HG02759 (cell line): ENCODE measurements around the gene TMEM40.
"Not testable (repeated sequence)": the region's sequence is repeated elsewhere in the genome, so short reads cannot be mapped to it uniquely, and the experiment has no call there.

Experiments
- ATAC-seq: cut with Tn5 transposase; IDR thresholded peaks from one replicate; pipeline ENCODE4 v1.9.1; 2021; ENCODE audit warnings: mild to moderate bottlenecking, moderate library complexity; ENCODE audit not compliant: unreplicated experiment

Gene TMEM40

GRCh38 chr3:12759097-12759679 is at the start of gene TMEM40:
TSS of gene TMEM40 (minus strand) at chr3:12759259. CDS start at chr3:12749832, 9,427 bp downstream.
- ATAC-seq = no peak

GRCh38 chr3:12808587-12808986 is 49.5 kb upstream of the TMEM40 start:
- ATAC-seq = no peak

GRCh38 chr3:12807601-12808359 is 48.7 kb upstream of the TMEM40 start:
- ATAC-seq = no peak

GRCh38 chr3:12807066-12807465 is 48.0 kb upstream of the TMEM40 start:
- no peak for ATAC-seq

- no peak for ATAC-seq
These were observed 44.3 kb upstream of the TMEM40 start for GRCh38 chr3:12803371-12803770.

GRCh38 chr3:12799525-12800440 is 40.7 kb upstream of the TMEM40 start:
- ATAC-seq = no peak

GRCh38 chr3:12798559-12799179 is 39.6 kb upstream of the TMEM40 start:
- ATAC-seq = no peak

- ATAC-seq = no peak
These were observed 39.0 kb upstream of the TMEM40 start for GRCh38 chr3:12797892-12798558.

- no peak for ATAC-seq
These were observed 38.2 kb upstream of the TMEM40 start for GRCh38 chr3:12797124-12797891.

- ATAC-seq = peak; percentile 54
These were observed 37.4 kb upstream of the TMEM40 start, which contains the start of gene CAND2 for GRCh38 chr3:12796171-12797123. TSS of gene CAND2 (plus strand) at chr3:12796680. CDS start at chr3:12796721, 41 bp downstream.

GRCh38 chr3:12793701-12794100 is 34.6 kb upstream of the TMEM40 start:
- no peak for ATAC-seq

GRCh38 chr3:12791430-12791829 is 32.4 kb upstream of the TMEM40 start:
- ATAC-seq = no peak

GRCh38 chr3:12787967-12788690 is 29.1 kb upstream of the TMEM40 start:
- ATAC-seq = not testable (repeated sequence)

- ATAC-seq = not testable (repeated sequence)
These were observed 28.3 kb upstream of the TMEM40 start for GRCh38 chr3:12787346-12787745.

GRCh38 chr3:12785096-12785495 is 26.0 kb upstream of the TMEM40 start:
- ATAC-seq = no peak

GRCh38 chr3:12782172-12782815 is 23.2 kb upstream of the TMEM40 start:
- ATAC-seq = no peak

GRCh38 chr3:12780751-12781150 is 21.7 kb upstream of the TMEM40 start:
- ATAC-seq = no peak
